Tibial nerve (tissue), 4 donors: Measurements from ENCODE around the gene CHI3L2.

Source experiments
- EP300 ChIP-seq, 2 donors: sonication (generic); formaldehyde crosslinking; IDR thresholded peaks; one replicate each; pipeline ENCODE4 v1.6.1; 2017; ENCODE audit warnings: antibody characterized with exemption in 2 of 2, mild to moderate bottlenecking in 1 of 2
- POLR2A ChIP-seq, 2 donors: fragments of 450-650 bp; IDR thresholded peaks; one replicate each; pipeline ENCODE4 v1.6.1; 2017; ENCODE audit warnings: antibody characterized with exemption in 2 of 2, mild to moderate bottlenecking in 2 of 2, moderate library complexity in 2 of 2
- TF ChIP-seq, protein P1 (sequence below), 5 experiments: fragments of 200-600 bp in 3 of 5; fragments of 450-650 bp in 2 of 5; sonication (generic) in 3 of 5; IDR thresholded peaks; one replicate each; pipeline ENCODE4 v1.5.1; 2016 to 2019; ENCODE audit warnings: antibody characterized with exemption in 5 of 5, mild to moderate bottlenecking in 3 of 5, moderate library complexity in 2 of 5

DNA sequence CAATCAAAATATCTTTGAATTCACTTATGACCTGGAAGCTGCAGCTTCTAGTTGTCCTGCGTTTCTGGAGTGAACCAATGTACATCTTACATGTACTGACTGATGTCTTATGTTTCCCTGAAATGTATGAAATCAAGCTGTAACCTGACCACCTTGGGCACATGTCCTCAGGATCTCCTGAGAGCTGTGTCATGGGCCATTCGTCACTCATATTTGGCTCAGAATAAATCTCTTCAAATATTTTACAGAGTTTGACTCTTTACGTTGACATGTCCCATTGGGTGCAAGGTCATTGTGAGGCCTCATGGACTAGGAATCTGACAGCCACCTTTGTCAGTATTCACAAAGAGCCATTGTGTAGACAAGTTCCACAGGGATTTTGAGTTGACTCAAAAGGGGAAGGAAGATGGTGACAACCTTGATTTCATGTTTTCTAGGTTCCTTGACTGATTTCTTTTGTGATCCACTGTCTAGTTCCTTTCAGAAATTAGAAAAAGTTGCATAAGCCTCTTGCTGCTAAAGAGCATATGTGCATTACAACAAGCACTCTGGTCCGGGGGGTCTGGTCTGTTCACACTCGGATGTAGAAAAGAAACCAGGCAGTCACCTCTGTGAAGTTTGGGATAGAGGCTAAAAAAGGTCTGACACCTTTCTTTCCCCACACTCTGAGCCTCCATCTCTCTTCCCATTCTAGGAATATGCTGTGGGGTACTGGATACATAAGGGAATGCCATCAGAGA lies 10.7 kb downstream of the CHI3L2 start:
- TF ChIP-seq, protein P1, sequence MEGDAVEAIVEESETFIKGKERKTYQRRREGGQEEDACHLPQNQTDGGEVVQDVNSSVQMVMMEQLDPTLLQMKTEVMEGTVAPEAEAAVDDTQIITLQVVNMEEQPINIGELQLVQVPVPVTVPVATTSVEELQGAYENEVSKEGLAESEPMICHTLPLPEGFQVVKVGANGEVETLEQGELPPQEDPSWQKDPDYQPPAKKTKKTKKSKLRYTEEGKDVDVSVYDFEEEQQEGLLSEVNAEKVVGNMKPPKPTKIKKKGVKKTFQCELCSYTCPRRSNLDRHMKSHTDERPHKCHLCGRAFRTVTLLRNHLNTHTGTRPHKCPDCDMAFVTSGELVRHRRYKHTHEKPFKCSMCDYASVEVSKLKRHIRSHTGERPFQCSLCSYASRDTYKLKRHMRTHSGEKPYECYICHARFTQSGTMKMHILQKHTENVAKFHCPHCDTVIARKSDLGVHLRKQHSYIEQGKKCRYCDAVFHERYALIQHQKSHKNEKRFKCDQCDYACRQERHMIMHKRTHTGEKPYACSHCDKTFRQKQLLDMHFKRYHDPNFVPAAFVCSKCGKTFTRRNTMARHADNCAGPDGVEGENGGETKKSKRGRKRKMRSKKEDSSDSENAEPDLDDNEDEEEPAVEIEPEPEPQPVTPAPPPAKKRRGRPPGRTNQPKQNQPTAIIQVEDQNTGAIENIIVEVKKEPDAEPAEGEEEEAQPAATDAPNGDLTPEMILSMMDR (IDR thresholded peaks at IDR 0.05): no peak
- no peak for TF ChIP-seq POLR2A (IDR thresholded peaks at IDR 0.05)
- TF ChIP-seq EP300 (IDR thresholded peaks at IDR 0.05): no peak
